ENCODE results near the gene IMP3.

Gene IMP3

DNA sequence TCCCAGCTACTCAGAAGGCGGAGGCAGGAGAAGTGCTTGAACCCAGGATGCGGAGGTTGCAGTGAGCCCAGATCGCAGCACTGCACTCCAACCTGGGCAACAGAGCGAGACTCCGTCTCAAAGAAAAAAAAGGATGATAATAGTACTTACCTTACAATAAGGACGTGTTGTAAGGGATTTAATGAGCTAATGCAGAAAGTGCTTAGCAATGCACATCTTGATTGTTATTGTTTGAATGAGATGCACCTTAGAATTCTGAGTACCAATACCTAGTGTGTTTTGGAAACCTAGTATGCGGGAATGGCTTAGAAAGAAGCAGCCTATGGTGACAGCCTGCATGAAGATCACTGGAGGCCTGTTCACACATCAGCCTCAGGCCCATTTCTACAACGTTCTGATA lies 34.0 kb downstream of the IMP3 start:
- TF ChIP-seq, protein P1, sequence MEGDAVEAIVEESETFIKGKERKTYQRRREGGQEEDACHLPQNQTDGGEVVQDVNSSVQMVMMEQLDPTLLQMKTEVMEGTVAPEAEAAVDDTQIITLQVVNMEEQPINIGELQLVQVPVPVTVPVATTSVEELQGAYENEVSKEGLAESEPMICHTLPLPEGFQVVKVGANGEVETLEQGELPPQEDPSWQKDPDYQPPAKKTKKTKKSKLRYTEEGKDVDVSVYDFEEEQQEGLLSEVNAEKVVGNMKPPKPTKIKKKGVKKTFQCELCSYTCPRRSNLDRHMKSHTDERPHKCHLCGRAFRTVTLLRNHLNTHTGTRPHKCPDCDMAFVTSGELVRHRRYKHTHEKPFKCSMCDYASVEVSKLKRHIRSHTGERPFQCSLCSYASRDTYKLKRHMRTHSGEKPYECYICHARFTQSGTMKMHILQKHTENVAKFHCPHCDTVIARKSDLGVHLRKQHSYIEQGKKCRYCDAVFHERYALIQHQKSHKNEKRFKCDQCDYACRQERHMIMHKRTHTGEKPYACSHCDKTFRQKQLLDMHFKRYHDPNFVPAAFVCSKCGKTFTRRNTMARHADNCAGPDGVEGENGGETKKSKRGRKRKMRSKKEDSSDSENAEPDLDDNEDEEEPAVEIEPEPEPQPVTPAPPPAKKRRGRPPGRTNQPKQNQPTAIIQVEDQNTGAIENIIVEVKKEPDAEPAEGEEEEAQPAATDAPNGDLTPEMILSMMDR (IDR thresholded peaks at IDR 0.05; ENCODE audit: extremely low read depth, missing control alignments): no peak
- no peak for DNase-seq (ENCODE audit: low spot score)

- TF ChIP-seq, protein P1 (IDR thresholded peaks at IDR 0.05; ENCODE audit: extremely low read depth, missing control alignments): no peak
- DNase-seq (ENCODE audit: low spot score): no peak
Observed at GRCh38 chr15:75599401-75599800, 40.6 kb downstream of the IMP3 start.

- DNase-seq (ENCODE audit: low spot score): no peak
- TF ChIP-seq, protein P1 (IDR thresholded peaks at IDR 0.05; ENCODE audit: extremely low read depth, missing control alignments): no peak
Observed at GRCh38 chr15:75598361-75598760, 41.7 kb downstream of the IMP3 start.

GRCh38 chr15:75597667-75598341 lies 42.2 kb downstream of the IMP3 start:
- no peak for DNase-seq (ENCODE audit: low spot score)
- TF ChIP-seq, protein P1 (IDR thresholded peaks at IDR 0.05; ENCODE audit: extremely low read depth, missing control alignments): no peak

- TF ChIP-seq, protein P1 (IDR thresholded peaks at IDR 0.05; ENCODE audit: extremely low read depth, missing control alignments): no peak
- no peak for DNase-seq (ENCODE audit: low spot score)
Observed at GRCh38 chr15:75596703-75597345, 43.2 kb downstream of the IMP3 start.

DNA sequence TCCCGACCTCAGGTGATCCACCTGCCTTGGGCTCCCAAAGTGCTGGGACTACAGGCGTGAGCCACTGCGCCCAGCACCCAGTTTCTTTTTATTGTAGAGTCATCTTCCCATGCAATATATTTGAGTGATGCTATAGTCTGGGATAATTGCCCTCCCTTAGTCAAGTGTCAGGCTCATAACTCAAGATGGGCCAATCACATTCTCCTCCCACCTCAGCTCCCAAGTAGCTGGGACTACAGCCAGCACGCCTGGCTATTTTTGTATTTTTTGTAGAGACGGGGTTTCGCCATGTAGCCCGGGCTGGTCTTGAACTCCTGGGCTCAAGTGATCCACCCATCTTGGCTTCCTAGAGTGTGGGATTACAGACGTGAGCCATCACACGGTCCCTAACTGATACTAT lies 45.7 kb downstream of the IMP3 start:
- TF ChIP-seq, protein P1 (IDR thresholded peaks at IDR 0.05; ENCODE audit: extremely low read depth, missing control alignments): no peak
- DNase-seq (ENCODE audit: low spot score): no peak

DNA sequence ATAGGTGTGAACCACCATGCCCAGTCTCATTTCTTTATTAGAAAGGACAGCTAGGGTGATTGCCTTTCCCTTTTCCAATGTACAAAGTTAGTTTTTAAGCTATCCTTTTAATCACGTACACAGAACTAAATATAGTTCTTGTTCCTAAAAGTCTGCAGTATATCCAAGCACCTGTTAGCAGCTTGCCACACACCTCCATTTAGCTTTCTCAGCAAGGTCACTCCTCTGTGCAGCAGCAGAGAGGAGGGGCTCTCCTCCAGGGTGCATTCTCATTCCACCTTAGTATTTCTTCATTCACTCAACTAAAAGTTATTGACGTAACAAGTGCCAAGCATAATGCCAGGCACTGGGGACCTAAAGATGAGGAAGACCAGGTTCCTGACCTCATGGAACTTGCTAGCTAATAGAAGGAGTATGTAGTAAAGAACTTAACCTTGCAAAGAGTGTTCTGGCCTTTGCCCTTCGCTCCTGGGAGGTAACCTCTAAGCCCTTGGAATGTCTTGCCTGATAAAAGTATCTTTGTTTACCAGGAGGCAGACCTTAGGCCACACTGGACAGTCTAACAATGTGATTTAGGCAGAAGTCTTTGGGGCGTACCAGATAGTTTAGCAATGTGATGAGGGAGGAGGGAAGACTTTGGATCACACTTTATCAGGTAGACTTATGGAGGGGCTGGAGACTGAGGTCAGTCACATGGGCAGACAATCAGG lies 48.2 kb downstream of the IMP3 start:
- TF ChIP-seq, protein P1 (IDR thresholded peaks at IDR 0.05; ENCODE audit: extremely low read depth, missing control alignments): no peak

More for the DNA sequence above, 48.2 kb downstream of the IMP3 start:
- DNase-seq (ENCODE audit: low spot score): no peak

All from GM20000 (cell line).